NCI-H1092 (cell line): ENCODE measurements around the gene STK35.
A peak's percentile ranks its signal among the peaks of the same experiment; 100 is the strongest.

Experiments used
- DNase-seq: peaks from one replicate; lab custom pipeline; 2025; lab: John Stamatoyannopoulos, UW

Gene STK35

GRCh38 chr20:2101057-2101864 lies at the start of gene STK35:
Gene STK35, plus strand, starts transcription at chr20:2101827. Its CDS starts 55 bp downstream, at chr20:2101882.
- peak; percentile 44 for DNase-seq

GRCh38 chr20:2051946-2052345 lies 49.7 kb upstream of the STK35 start:
- DNase-seq = no peak

GRCh38 chr20:2052741-2053140 lies 48.9 kb upstream of the STK35 start:
- no peak for DNase-seq

GRCh38 chr20:2053615-2054014 lies 48.0 kb upstream of the STK35 start:
- DNase-seq = no peak

GRCh38 chr20:2054911-2055310 lies 46.7 kb upstream of the STK35 start:
- no peak for DNase-seq

GRCh38 chr20:2059411-2059810 lies 42.2 kb upstream of the STK35 start:
- no peak for DNase-seq

GRCh38 chr20:2065099-2065498 lies 36.5 kb upstream of the STK35 start:
- DNase-seq = no peak

- DNase-seq = no peak
Observed at GRCh38 chr20:2066461-2067122, 35.0 kb upstream of the STK35 start.

GRCh38 chr20:2080532-2081224 lies 20.9 kb upstream of the STK35 start:
- DNase-seq = no peak

GRCh38 chr20:2084703-2085102 lies 16.9 kb upstream of the STK35 start:
- DNase-seq = no peak

GRCh38 chr20:2086177-2086979 lies 15.2 kb upstream of the STK35 start:
- DNase-seq = no peak

- DNase-seq = no peak
Observed at GRCh38 chr20:2086980-2087377, 14.6 kb upstream of the STK35 start.

- DNase-seq = no peak
Observed at GRCh38 chr20:2088891-2089290, 12.7 kb upstream of the STK35 start.

- no peak for DNase-seq
Observed at GRCh38 chr20:2089447-2089846, 12.2 kb upstream of the STK35 start.

- no peak for DNase-seq
Observed at GRCh38 chr20:2093159-2093781, 8.4 kb upstream of the STK35 start.

- no peak for DNase-seq
Observed at GRCh38 chr20:2093883-2094282, 7.7 kb upstream of the STK35 start.

GRCh38 chr20:2101865-2102584 lies 398 bp downstream of the STK35 start:
- DNase-seq = peak; percentile 90

GRCh38 chr20:2102585-2103460 lies 1.2 kb downstream of the STK35 start:
- peak; percentile 89 for DNase-seq

- no peak for DNase-seq
Observed at GRCh38 chr20:2103461-2104153, 2.0 kb downstream of the STK35 start.
